HepG2 (cell line): ENCODE data around the gene FASTKD1. TPM values are rescaled to one million over a fixed set of nuclear protein-coding genes. Genes with fewer than 3 reads are reported as not detected.

ENCODE experiments used
- ATRX ChIP-seq: sonication (generic); formaldehyde crosslinking; IDR thresholded peaks from 2 replicates; pipeline ENCODE4 v1.4.0; 2020; ENCODE audit warnings: missing genetic modification reagents, borderline replicate concordance
- MAFF ChIP-seq: IDR thresholded peaks from 2 replicates; pipeline ENCODE4 v1.6.1; 2011; ENCODE audit warnings: low read depth, low read length, improper control_type of control experiment
- NFE2 ChIP-seq: sonication (generic); formaldehyde crosslinking; IDR thresholded peaks from 2 replicates; pipeline ENCODE4 v1.4.0; 2020; ENCODE audit warnings: missing genetic modification reagents
- POGZ ChIP-seq: sonication (generic); formaldehyde crosslinking; IDR thresholded peaks from 2 replicates; pipeline ENCODE4 v1.4.0; 2020; ENCODE audit warnings: mild to moderate bottlenecking, missing genetic modification reagents
- TCF7L2 ChIP-seq: IDR thresholded peaks from 2 replicates; pipeline ENCODE4 v1.6.1; 2011; ENCODE audit warnings: mild to moderate bottlenecking, low read depth, low read length, moderate library complexity
- ZFAT ChIP-seq: sonication (generic); formaldehyde crosslinking; conservative IDR thresholded peaks from 2 replicates; pipeline ENCODE4 v1.8.1; 2023; ENCODE audit warnings: missing genetic modification reagents, inconsistent platforms
- ZNF891 ChIP-seq: sonication (generic); formaldehyde crosslinking; IDR thresholded peaks from 2 replicates; pipeline ENCODE4 v1.5.0; 2020; ENCODE audit warnings: mild to moderate bottlenecking, missing genetic modification reagents
- polyA plus RNA-seq, 8 experiments: library from polyadenylated mRNA; depleted of rRNA in 3 of 8; stranded (reverse) in 7 of 8; unstranded in 1 of 8; fragments of >200 nt; fragmentation: Illumina TruSeq in 4 of 8; extraction: Trizol in 4 of 8; gene quantifications; 2 replicates each; pipeline versions ENCODE4 v1.2.1 to v1.2.3, GENCODE V29; 2011 to 2016; ENCODE audit warnings: low read depth in 4 of 8, missing spikeins in 1 of 8, mixed read lengths in 1 of 8; ENCODE audit not compliant: insufficient read depth in 1 of 8
- total RNA-seq, 5 experiments: library from RNA; depleted of rRNA; stranded (reverse); fragments of >200 nt; fragmentation: Illumina TruSeq; extraction: Trizol; gene quantifications; 2 replicates each; pipeline ENCODE4 v1.2.3, GENCODE V29; 2016; ENCODE audit warnings: low read depth in 1 of 5
- TF ChIP-seq, protein P1 (sequence below): sonication (generic); formaldehyde crosslinking; IDR thresholded peaks from 2 replicates; pipeline ENCODE4 v1.5.0; 2020; ENCODE audit warnings: mild to moderate bottlenecking, missing genetic modification reagents, borderline replicate concordance
- TF ChIP-seq, protein P2 (sequence below): sonication (generic); formaldehyde crosslinking; IDR thresholded peaks from 2 replicates; pipeline ENCODE4 v1.8.0; 2022; ENCODE audit warnings: mild to moderate bottlenecking, missing genetic modification reagents, moderate library complexity
- TF ChIP-seq, protein P3 (sequence below): IDR thresholded peaks from 2 replicates; pipeline ENCODE4 v1.6.1; 2016; ENCODE audit warnings: low read depth, missing genetic modification reagents, missing compliant biosample characterization

FASTKD1 gene
- total and polyA plus RNA-seq, 2 of the 13 experiments (the other 11 are each of a cell fraction or from before 2014, with no cell fraction given) = 35.0 to 38.0 TPM

DNA sequence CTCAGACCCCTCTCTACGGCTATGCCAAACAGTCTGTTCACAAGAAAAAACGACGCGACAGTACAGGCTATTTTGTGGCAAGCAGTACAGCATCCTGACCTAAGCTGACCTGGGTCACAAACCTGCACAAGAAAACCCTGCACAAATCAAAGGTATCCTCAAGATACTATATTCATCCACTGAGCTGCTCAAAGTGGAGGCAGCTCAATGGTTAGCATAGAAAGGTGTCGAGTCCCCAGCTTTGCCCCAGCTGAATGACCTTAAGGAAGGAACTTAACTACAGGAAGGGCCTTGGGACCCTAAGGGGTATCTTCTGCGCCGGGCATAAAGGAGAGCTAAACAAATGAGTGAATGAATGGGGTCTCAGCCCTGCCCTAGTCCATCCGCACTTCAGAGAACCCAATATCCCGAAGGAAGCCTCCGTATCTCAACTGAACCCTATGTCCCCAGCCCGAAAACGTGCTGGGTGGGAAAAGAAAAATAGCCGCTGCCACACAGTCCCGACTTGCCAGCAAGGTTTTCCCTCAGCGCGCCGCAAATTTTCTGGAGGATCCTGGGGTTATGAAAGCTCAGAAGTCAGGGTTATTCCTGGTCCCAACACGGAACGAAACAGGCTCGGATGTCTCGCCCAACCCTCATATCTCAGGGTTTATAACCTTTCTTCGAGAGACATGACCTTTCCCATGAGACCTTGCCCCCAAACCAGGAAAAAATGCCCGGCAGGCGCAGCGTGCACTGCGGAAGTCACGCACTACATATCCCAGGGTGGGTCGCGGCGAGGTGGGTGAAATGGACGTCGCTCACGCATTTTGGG, at the start of gene FASTKD1 (continued):
- TF ChIP-seq, protein P1, sequence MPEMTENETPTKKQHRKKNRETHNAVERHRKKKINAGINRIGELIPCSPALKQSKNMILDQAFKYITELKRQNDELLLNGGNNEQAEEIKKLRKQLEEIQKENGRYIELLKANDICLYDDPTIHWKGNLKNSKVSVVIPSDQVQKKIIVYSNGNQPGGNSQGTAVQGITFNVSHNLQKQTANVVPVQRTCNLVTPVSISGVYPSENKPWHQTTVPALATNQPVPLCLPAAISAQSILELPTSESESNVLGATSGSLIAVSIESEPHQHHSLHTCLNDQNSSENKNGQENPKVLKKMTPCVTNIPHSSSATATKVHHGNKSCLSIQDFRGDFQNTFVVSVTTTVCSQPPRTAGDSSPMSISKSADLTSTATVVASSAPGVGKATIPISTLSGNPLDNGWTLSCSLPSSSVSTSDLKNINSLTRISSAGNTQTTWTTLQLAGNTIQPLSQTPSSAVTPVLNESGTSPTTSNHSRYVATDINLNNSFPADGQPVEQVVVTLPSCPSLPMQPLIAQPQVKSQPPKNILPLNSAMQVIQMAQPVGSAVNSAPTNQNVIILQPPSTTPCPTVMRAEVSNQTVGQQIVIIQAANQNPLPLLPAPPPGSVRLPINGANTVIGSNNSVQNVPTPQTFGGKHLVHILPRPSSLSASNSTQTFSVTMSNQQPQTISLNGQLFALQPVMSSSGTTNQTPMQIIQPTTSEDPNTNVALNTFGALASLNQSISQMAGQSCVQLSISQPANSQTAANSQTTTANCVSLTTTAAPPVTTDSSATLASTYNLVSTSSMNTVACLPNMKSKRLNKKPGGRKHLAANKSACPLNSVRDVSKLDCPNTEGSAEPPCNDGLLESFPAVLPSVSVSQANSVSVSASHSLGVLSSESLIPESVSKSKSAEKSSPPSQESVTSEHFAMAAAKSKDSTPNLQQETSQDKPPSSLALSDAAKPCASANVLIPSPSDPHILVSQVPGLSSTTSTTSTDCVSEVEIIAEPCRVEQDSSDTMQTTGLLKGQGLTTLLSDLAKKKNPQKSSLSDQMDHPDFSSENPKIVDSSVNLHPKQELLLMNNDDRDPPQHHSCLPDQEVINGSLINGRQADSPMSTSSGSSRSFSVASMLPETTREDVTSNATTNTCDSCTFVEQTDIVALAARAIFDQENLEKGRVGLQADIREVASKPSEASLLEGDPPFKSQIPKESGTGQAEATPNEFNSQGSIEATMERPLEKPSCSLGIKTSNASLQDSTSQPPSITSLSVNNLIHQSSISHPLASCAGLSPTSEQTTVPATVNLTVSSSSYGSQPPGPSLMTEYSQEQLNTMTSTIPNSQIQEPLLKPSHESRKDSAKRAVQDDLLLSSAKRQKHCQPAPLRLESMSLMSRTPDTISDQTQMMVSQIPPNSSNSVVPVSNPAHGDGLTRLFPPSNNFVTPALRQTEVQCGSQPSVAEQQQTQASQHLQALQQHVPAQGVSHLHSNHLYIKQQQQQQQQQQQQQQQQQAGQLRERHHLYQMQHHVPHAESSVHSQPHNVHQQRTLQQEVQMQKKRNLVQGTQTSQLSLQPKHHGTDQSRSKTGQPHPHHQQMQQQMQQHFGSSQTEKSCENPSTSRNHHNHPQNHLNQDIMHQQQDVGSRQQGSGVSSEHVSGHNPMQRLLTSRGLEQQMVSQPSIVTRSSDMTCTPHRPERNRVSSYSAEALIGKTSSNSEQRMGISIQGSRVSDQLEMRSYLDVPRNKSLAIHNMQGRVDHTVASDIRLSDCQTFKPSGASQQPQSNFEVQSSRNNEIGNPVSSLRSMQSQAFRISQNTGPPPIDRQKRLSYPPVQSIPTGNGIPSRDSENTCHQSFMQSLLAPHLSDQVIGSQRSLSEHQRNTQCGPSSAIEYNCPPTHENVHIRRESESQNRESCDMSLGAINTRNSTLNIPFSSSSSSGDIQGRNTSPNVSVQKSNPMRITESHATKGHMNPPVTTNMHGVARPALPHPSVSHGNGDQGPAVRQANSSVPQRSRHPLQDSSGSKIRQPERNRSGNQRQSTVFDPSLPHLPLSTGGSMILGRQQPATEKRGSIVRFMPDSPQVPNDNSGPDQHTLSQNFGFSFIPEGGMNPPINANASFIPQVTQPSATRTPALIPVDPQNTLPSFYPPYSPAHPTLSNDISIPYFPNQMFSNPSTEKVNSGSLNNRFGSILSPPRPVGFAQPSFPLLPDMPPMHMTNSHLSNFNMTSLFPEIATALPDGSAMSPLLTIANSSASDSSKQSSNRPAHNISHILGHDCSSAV = no peak
- no peak for TF ChIP-seq TCF7L2
- no peak for TF ChIP-seq ZFAT
- no peak for TF ChIP-seq ATRX (CRISPR knock-in tag)
- TF ChIP-seq ZNF891 (CRISPR knock-in tag) = 0 out of 2 replicates have a peak, but pooled peaks have one; percentile 70
- no peak for TF ChIP-seq NFE2 (CRISPR knock-in tag)
- TF ChIP-seq, protein P2, sequence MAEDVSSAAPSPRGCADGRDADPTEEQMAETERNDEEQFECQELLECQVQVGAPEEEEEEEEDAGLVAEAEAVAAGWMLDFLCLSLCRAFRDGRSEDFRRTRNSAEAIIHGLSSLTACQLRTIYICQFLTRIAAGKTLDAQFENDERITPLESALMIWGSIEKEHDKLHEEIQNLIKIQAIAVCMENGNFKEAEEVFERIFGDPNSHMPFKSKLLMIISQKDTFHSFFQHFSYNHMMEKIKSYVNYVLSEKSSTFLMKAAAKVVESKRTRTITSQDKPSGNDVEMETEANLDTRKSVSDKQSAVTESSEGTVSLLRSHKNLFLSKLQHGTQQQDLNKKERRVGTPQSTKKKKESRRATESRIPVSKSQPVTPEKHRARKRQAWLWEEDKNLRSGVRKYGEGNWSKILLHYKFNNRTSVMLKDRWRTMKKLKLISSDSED (CRISPR knock-in tag) = no peak
- peak; percentile 98 for TF ChIP-seq POGZ
- TF ChIP-seq, protein P3, sequence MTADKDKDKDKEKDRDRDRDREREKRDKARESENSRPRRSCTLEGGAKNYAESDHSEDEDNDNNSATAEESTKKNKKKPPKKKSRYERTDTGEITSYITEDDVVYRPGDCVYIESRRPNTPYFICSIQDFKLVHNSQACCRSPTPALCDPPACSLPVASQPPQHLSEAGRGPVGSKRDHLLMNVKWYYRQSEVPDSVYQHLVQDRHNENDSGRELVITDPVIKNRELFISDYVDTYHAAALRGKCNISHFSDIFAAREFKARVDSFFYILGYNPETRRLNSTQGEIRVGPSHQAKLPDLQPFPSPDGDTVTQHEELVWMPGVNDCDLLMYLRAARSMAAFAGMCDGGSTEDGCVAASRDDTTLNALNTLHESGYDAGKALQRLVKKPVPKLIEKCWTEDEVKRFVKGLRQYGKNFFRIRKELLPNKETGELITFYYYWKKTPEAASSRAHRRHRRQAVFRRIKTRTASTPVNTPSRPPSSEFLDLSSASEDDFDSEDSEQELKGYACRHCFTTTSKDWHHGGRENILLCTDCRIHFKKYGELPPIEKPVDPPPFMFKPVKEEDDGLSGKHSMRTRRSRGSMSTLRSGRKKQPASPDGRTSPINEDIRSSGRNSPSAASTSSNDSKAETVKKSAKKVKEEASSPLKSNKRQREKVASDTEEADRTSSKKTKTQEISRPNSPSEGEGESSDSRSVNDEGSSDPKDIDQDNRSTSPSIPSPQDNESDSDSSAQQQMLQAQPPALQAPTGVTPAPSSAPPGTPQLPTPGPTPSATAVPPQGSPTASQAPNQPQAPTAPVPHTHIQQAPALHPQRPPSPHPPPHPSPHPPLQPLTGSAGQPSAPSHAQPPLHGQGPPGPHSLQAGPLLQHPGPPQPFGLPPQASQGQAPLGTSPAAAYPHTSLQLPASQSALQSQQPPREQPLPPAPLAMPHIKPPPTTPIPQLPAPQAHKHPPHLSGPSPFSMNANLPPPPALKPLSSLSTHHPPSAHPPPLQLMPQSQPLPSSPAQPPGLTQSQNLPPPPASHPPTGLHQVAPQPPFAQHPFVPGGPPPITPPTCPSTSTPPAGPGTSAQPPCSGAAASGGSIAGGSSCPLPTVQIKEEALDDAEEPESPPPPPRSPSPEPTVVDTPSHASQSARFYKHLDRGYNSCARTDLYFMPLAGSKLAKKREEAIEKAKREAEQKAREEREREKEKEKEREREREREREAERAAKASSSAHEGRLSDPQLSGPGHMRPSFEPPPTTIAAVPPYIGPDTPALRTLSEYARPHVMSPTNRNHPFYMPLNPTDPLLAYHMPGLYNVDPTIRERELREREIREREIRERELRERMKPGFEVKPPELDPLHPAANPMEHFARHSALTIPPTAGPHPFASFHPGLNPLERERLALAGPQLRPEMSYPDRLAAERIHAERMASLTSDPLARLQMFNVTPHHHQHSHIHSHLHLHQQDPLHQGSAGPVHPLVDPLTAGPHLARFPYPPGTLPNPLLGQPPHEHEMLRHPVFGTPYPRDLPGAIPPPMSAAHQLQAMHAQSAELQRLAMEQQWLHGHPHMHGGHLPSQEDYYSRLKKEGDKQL (CRISPR knock-in tag) = peak; percentile 65; the same call in 1 of the 2 replicates
- peak; percentile 40; the same call in 1 of the 2 replicates for TF ChIP-seq MAFF
